ENCODE results near the gene MRGPRD. TPM values are rescaled to one million over a fixed set of nuclear protein-coding genes. Genes with fewer than 3 reads are reported as not detected.

Gene MRGPRD
- total RNA-seq, 1 experiment from 2014 or later: not detected

Other genes starting within 250 kb of the MRGPRD start
- 2.4 and 8.9 TPM in 2 replicates for gene TESMIN, start 229.5 kb downstream of the MRGPRD start, total RNA-seq (2014; rRNA removed; shearing (Covaris generic); ENCODE audit: low replicate concordance)
- 26.8 and 30.4 TPM in 2 replicates for gene CPT1A, start 139.1 kb downstream of the MRGPRD start, total RNA-seq (2014; rRNA removed; shearing (Covaris generic); ENCODE audit: low replicate concordance)
- gene MRPL21, start 77.2 kb downstream of the MRGPRD start, total RNA-seq (2014; rRNA removed; shearing (Covaris generic); ENCODE audit: low replicate concordance): 83.5 and 94.0 TPM in 2 replicates
- 2.1 and 9.8 TPM in 2 replicates for gene IGHMBP2, start 77.1 kb downstream of the MRGPRD start, total RNA-seq (2014; rRNA removed; shearing (Covaris generic); ENCODE audit: low replicate concordance)
- 1.2 TPM in 1 of 2 replicates, not detected in the other for gene MRGPRF, start 32.3 kb upstream of the MRGPRD start, total RNA-seq (2014; rRNA removed; shearing (Covaris generic); ENCODE audit: low replicate concordance)
- gene TPCN2, start 67.9 kb upstream of the MRGPRD start, total RNA-seq (2014; rRNA removed; shearing (Covaris generic); ENCODE audit: low replicate concordance): 4.2 and 10.7 TPM in 2 replicates
- not detected in 2 replicates for gene SMIM38, start 174.9 kb upstream of the MRGPRD start, total RNA-seq (2014; rRNA removed; shearing (Covaris generic); ENCODE audit: low replicate concordance)

All from Caki2 (cell line).